HG02763 (cell line): ENCODE measurements around the gene ATP11A.

Experiments used
- ATAC-seq: cut with Tn5 transposase; IDR thresholded peaks from one replicate; pipeline ENCODE4 v1.9.1; 2021; ENCODE audit warnings: mild to moderate bottlenecking, moderate library complexity; ENCODE audit not compliant: unreplicated experiment

Gene ATP11A

DNA sequence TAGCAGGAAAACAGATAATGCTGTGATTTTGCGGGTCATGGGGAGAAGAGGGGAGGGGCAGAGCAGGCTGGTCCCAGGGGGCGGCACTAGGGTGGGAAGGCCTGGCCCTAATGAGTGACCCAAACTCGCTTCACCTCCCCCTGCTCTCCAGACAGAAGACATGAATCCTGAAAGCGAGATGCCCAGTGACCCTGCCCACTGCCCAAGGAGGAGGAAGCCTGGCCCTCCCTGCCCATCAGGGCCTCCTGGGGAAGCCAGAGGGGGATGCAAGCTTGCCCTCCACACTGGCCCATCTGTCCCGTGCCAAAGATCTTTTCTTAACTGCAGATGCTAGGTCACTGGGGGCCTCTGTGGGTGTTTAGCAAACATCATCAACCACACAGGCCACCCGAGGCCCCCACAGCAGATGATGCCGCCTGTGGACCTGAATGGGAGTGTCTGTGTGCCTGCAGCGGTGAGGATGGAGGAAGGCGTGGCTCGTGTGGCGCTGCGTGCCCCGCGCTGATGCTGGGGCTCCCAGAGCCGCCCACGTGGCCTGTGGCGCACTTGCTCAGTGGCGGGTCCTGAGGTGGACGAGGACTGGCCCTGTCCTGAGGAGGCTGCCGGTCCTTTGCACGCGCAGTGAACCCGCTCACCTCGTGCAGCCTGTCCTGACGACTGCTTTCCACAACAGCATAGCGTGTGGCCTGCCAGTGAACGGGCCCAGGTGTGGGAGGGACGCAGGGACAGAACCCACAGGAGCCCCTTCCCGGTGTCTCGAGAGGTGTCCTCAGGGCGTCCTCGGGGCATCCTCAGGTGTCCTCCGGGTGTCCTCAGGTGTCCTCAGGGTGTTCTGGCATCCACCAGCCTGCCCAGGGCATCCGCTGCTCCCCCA, 198.6 kb downstream of the ATP11A start:
- no peak for ATAC-seq

DNA sequence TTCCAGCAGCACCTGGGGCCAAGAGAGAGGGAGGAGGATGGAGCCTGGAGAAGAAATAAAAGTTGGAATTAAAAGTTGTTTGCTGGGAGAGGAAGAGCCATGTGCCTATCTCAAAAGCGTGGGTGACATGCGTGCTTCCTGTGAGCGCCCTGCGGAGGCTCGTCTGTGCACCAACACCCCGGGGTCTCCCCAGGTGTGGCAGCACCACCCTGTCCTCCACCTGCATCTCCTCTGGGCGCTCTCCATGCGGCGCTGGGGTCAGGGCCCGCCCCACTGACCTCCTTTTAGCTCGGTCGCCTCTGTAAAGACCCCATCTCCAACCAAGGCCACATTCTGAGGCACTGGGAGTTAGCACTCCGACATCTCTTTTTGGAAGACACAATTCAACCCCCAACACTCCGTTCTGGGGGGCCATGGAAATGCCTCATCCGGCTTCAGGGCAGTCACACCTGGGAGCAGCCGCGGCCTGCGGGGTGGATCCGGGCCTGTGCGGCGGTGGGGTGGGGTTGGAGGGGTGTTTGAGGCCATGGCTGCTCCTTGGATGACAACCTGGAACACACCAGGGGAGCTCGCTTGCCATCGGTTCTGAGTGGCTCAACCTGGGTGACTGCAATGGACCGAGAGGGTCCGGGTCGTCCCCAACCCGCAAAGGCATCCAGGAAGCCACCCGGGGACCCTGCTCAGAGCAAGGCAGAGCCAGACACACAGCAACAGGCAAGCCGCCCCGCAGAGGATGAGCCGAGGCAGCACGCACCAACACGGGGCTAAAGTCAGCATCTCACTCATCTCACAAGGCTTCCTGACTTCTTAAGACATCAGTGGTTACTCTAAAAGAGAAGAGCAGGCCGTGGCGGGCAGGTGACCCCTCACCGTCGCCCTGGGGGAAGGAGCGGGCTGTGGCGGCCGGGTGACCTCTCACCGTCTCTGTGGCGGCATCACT, 199.8 kb downstream of the ATP11A start:
- ATAC-seq: no peak

DNA sequence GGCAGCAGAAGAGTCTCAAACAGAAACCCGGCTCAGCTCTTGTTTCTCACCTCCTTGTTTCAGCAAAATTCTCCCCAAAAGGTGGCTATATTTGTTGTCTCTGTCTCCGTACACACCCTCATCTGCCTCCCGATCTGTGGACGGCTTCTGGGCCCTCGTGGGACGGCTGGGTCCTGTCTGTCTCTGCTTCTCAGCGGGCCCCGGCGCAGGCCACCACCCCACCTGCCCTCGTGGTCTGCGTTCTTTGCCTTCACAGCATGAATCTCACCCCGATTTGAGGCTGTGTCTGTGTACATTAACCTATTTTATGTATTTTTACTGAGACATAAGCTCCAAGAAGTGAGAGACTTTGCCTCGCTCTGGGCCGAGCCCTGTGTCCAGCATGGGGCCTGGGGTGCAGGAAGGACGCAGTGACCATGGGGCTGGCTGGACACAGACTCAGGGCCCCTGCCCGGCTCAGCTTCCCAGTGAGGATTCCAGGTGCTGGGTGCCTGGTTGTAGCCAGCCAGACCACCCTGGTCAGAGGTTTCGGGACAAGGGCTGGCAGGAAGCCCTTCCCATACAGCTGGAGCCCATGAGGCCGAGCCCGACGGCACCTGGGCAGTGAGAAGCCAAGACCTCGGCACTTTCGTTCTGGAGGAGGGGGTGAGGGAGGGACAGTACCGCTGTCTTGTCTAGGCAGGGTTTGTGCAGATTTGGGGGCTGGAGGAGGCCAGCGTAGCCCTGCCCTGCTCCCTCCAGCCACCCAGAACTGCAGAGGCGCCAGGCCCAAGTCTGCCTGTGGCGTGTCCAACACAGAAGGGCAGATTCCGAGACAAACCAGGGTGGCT, 200.7 kb downstream of the ATP11A start:
- no peak for ATAC-seq

DNA sequence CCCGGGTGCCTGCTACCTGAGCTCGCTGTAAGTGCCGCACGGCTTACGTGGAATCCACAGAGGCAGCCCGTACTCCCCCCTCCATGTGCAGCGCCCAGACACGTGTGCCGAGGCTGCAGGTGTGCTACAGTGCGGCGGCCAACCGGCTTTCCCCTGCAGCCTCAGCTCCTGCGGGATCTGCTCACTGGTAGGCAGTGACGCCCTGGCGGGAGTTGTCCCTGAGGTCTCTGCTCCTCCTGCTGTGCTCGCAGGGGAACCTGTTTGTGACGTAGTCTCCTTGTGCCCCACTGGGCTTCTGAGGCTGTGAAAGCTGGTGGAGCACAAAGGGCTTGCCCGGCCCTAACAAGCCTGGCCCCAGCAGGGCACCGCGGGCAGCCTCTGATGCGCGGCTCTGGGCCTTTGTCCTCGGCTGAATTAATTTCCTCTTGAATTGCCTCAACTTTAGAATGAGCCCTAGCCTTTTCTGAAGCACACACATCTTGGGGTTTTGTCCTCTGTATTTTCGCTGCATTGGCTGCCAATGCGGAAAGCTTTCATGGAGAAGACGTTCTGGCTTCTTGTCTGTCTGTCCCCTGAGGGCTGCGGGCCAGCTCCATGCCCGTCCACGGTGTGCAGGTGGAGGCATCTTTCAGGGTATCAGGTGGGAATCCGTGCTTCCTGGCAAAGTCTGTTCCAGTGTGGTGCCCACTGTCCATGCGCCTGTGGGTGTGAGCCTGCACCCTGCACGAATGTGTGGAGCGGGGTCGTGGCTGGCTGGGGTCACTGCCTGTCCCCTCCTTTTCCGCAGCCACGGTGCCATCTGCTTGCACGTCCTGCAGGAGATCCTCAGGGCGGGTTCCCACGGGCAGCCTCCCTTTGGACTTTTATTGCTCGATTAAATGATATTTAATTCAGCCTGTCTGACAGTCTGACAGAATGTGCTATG, 201.9 kb downstream of the ATP11A start:
- ATAC-seq: no peak

DNA sequence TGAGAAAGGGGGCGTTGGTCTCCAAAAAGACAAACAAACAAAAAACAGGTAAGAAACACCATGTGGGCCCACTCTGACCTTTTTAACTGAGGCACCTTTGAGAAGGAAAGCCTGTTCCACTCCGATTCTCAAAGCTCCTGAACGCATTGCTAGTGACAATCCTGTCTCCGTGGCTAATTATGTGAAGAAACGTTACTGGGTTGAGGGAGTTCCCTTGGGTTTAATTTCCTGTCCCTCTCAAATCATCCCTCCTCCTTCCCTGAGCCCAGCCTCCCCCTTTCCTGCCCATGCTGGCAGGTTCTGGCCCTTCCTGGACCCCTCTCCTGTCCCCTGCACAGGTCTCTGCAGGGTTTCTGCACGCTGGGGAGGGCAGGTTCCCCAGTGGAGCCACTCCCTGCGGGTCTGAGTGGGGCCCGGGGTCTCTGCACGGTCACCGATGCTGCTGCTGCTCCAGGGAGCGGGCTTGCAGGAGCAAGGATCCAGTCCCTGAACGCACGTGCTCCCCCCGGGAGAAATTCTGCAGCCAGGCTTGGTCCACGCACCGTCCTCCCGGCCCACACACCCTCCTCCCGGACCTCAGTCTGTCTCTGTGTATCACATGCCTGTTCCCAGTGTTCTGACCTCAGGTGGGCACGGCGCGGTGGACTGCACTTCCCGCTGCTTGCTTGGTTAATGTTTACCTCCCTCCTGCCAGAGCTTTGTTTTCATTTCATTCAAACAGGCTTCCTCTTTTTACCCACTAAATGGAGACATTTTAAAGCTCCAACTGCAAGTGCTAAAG, 202.8 kb downstream of the ATP11A start:
- no peak for ATAC-seq

DNA sequence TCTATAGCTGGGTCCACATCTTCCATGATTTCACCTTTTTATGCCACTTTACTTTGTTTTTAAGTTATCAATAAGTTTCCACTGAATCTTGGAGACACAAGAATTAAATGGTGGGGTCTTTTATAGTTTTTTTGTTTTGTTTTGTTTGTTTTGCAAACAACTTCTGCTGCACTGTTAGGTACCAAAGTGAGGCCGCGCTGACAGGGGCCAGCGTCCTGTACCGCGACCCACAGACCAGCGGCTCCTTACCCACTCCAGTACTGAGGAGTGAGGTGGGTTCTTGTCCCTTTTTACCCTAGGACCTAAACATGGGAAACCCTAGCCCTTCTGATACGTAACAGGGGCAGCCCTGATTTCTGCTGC, 203.3 kb downstream of the ATP11A start:
- ATAC-seq: no peak

DNA sequence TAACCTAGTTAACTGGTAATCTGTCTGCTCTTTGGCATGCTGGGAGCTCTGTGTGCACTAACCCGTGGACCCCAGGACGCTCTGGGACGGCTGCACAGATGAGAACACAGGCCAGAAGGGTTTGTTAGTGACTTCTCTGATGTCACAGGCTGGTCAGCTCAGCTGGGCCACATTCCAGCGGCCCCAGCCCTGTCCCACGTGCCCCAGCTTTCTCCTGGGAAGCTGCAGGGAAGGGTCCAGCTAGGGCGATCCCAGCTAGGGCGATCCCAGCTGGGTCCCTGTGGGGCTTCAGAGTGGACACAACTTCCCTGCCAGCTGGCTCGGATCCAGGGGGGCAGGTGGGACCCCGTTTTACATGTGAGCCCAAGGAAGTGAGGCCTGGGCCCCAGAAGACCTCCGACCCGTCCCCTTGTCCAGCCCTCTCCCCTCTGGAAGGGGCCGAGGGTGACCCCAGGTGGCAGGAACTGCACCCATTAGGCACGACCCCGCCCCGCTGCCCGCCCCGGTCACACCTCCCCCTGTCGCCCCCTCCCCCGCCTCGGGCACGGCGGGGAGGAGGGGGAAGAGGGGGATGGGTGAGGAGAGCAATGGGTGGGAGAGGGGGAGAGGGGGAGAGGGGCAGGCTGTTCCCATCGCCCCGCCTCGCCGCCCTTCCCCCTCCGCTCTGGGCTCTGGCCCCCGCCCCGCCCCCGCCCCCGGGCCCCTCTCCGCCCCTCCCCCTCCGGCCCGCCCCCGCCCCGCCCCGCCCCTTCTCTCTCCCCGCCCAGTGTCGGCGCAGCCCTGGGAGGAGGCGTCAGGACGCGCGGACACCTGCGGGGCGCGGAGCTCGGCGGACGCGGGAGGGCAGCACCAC, 204.0 kb downstream of the ATP11A start:
- ATAC-seq: peak; percentile 37

DNA sequence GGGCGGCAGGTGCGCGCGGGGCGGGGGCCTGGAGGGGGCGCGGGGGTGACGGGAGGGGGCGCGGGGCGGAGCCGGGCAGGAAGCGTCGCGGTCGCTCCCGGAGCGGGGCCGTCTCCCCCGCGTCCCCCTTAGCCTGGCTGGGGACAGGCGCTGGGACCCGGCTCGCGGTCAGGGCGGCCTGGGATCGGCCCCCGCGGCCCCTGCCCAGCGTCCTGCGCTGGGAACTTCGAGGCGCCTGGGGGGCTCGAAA, 204.5 kb downstream of the ATP11A start:
- ATAC-seq: no peak

DNA sequence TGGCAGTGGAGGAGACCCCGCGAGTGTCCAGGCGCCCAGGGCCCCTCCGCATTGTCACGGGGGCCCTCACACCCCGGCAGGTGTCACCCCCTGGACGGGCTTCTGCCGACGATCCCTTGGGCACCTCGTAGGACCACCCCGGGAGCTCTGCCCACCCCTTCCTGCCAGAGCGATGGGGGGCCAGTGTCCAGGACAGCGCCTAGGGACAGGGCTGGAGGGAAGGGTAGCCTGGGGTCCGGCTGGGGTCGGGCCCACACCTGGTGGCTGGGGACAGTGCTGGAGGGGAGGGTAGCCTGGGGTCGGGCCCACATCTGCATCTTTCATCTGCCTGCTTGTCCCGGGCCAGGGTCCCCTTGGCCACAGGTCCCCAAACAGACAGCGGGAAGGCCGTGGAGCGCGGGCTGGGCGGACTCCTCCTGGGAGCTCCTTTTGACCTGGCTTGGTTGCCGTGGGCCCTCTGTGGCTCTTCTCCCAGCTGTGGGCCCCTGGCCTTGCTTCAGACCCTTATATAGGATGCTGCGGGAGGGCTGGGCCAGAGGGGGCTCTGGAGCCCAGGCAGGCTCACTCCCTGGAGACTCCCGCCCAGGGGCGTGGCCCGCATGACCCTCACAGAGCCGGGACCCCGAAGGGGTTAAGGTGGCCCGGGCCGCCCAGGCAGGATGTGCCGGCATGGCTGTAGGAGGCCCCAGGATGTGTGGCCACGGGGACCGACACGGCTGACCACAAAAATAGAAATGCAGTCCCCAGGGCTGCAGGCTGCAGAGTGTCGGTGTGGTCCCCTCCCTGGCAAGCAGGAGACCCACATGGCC, 205.0 kb downstream of the ATP11A start:
- no peak for ATAC-seq

DNA sequence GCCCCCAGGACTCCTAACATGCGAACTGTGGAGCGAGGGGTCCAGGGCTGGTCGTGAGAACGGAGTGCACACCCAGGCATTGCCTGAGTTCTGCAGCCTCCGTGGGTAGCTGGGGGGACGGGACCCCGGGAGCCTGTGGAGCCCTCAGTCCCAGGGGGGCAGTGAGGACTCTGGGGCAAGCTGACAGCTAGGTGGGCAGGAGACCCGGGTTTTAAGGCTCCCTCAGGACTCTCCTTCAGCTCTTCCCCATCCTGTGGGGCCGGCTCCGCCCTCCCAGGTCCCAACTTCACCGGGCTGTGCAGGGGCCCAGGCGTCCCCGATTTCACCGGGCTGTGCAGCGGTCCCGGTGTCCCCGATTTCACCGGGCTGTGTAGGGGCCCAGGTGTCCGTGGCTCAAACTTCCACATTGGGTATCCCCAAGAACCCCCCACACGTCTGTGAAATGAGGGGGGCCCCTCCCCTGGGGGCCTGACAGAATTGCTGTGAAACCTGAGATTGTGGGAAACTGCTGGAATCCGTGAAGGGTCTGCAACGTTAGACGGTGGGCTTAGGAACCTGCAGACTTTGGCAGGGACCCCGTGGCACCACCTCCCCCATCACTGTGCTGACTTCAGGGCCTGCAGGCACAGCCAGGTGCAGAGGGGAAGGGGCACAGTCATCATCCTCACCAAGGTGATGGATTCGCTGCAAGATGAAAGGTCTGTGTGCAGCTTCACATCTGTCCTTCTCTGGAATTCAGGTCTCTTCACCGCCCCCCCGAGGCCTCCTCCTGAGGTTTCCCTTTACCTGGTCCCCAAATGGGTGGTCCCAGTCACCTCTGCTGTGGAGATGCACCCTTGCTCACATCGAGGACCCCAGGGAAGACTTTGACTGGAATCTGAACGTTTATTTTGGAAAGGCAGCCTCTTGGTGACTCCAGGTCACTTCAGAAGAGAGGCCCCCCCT, 206.0 kb downstream of the ATP11A start:
- no peak for ATAC-seq

DNA sequence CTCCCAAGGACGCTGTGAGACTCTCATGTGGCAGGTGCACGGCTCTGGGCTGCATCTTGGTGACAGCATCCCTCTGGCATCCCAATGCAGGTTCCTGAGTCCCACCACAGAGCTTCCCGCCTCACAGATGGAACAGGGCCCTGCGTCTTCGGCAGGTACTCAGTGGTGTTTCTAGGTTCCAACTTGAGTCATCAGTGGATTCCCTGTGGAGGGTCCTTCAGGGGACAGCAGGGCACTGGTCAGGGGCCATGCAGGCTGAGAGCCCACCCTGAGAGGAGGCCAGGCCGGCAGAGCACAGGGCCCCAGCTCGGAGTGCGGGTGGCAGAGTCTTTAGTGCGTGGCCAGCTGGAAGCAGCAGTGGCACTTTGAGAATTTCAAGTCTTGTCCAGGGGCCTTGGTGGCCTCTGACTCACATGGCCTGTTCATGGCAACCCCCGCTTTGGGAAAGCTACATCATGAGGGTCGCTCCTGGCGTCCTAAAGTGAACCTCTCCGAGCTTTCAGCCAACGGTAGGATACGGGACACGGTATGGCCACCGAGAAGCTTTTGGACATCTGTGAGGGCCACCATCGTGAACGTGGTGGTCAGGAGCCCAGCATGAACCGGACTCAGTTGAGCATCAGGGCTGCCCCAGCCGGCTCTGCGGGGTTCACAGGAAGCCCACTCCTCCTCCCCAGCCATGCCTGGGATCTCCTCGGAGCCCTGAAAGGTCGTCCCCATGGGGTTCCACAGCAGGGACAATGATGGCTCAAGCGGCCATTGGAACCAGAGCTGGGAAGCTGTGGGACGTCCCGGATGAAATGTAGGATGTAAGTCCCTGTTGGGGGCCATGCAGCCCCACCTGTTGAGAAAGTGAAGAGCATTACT, 207.1 kb downstream of the ATP11A start:
- ATAC-seq: no peak

DNA sequence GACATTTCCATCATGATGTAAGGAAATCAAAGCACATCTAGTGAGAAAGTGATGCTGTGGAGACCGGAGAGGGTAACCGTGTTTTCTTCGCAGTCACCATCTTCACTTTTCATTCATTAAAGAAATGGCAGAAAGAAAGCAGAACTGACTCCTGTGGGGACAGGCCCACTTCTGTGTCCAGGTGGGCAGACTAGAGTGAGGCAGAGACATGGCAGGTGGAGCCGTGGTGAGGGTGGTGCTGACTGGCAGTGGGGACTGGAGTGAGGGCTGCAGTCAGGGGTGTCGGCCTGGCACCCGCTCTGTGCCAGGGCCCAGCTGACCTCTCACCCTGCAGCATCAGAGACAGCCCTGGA, 207.7 kb downstream of the ATP11A start:
- no peak for ATAC-seq

DNA sequence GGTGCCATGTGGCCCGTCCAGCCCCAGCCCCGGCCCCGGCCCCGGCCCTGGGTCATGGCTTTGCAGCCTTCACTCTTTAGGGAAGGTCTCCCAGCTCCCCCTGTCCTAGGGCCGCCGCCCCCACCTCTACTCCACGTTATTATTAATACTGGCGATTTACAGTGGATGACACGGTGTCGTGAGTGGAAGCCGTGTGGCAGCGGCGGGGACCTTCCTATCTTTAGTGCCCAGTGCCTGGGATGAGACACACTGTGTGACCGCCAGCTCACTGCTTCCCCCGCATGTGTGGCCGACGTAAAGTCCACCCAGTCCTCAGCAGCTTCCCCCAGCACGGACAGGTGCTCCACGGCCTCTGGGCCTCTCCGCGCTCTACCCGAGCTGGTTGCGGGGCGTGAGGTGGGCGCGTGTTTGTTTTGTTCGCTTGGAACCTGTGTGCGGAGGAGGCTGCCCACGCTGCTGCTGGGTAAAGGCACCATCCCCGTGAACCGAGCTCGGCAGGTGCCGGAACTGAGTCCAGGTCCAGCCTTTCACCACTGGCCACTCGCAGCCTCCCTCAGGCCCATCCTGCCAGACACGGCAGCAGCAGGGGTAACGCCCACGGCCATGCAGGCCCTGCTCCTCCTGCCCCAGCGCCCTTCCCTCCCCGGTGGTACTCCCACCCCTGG, 208.2 kb downstream of the ATP11A start:
- no peak for ATAC-seq

DNA sequence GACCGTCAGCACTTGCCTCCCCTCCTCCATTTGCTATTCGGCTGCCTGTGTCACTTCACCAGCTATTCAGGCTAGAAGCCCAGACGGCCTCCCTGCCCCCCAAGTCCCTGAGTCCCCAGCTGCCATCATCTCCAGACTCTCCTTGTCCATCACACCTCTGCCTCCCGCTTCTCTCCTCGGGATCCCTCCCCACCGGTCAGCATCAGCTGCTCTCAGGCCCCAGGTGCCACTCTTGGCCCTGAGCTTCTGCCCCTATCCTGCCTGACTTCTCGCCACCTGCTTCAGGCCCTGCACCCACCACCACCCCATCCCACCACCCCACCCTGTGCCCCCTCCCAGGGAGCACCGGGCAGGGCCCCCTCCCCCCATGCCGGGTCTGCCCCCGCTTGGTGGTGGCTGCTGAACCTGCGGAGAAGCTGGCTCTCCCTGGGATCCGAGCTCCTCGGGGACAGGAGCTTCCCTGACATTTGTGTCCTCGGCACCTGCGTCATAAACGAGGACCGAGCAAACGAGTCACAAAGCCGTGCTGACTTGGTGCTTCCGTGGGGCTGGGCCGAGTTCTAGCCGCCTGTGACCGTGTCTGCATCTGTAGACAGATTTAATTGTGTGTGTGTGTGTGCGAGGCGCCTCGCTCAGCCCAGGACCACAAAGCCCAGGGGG, 208.9 kb downstream of the ATP11A start:
- ATAC-seq: no peak
